AG09309 (cell line): ENCODE measurements around the gene SLC17A1.

Experiments
- DNase-seq: peaks from one replicate; pipeline ENCODE4 v3.0.0-alpha.2; 2010; ENCODE audit warnings: low read depth
- H3K4me3 ChIP-seq: 2 replicates; pipeline ENCODE4 v1.5.1; 2011; ENCODE audit warnings: mild to moderate bottlenecking, low read depth, low read length, moderate library complexity; ENCODE audit not compliant: control insufficient read depth
- TF ChIP-seq, protein P1 (sequence below): IDR thresholded peaks from 2 replicates; pipeline ENCODE4 v1.5.1; 2011; ENCODE audit warnings: mild to moderate bottlenecking, low read depth, low read length, inconsistent platforms; ENCODE audit not compliant: insufficient read depth, control insufficient read depth; ENCODE audit errors: missing control alignments

Gene SLC17A1

DNA sequence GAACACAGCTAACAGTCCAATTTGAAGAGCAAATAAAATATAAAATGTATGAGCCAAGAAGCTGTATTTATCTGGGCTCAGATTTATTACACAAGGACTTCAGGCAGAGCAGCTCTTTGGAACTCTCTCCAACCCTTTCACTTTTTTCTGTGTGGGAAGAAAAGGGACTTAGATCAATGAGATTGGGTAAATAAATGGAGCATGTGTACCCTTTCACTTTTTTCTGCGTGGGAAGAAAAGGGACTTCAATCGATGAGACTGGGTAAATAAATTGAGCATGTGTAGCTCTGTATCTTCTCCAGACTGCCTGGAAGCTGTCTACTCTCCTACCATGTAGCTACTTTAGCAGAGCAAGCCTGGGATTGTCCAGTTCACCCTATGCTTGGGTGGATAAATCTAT, 31.5 kb upstream of the SLC17A1 start:
- DNase-seq, result no peak
- TF ChIP-seq, protein P1, sequence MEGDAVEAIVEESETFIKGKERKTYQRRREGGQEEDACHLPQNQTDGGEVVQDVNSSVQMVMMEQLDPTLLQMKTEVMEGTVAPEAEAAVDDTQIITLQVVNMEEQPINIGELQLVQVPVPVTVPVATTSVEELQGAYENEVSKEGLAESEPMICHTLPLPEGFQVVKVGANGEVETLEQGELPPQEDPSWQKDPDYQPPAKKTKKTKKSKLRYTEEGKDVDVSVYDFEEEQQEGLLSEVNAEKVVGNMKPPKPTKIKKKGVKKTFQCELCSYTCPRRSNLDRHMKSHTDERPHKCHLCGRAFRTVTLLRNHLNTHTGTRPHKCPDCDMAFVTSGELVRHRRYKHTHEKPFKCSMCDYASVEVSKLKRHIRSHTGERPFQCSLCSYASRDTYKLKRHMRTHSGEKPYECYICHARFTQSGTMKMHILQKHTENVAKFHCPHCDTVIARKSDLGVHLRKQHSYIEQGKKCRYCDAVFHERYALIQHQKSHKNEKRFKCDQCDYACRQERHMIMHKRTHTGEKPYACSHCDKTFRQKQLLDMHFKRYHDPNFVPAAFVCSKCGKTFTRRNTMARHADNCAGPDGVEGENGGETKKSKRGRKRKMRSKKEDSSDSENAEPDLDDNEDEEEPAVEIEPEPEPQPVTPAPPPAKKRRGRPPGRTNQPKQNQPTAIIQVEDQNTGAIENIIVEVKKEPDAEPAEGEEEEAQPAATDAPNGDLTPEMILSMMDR, result no peak
- H3K4me3 ChIP-seq, result no peak overlapping the region

DNA sequence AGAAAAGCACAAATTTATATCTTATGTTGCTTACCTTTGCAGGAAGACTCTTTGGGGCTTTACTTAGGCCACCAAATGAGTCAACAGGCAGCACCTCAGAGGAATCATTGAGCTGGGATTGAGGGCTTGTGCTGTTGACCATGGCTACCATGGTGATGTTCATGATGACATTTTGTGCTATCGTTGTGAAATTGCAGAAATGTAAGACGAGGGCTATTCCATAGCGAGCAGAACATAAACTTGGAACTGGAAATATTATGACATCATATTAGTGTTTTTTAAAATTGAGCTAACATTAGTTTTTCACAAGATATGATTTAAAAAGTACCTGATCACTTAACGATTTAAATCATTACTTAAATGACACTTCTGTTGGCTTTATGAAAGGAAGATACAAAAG, 30.3 kb upstream of the SLC17A1 start:
- TF ChIP-seq, protein P1, result no peak
- no peak for DNase-seq
- no peak overlapping the region for H3K4me3 ChIP-seq

DNA sequence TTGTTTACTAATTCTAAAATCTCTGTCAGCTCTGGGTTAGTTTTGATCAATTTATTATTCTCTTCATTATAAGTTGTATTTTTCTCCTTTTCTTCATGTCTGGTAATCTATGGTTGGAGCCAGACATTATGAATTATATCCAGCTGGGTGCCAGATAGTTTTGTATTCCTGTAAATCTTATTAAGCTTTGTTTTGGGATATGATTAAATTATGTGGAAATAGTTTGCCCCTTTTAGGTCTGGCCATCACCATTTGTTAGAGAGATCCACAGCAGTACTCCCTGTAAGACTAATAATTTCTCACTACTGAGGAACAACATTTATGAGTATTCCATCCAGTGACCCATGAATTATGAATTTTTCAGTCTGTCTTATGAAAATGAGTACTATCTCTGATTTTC, 20.9 kb upstream of the SLC17A1 start:
- no peak overlapping the region for H3K4me3 ChIP-seq
- DNase-seq, result no peak
- TF ChIP-seq, protein P1, result no peak

DNA sequence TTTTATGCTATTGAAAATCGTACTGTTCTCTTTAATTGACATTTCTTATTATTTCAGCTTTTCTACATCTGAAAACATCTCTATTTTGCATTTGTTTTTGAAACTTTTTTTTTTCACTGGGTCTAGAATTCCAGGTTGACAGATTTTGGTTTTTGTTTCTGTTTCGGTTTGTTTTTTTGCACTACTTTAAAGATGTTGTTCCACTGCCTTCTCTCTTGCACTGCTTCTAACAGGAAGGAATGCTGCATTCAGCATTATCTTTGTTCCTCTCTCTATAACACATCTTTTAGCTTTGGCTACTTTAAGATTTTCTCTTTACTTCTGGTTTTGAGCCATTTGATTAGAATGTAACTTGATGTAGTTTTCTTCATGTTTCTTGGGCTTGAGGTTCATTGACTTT, 20.1 kb upstream of the SLC17A1 start:
- TF ChIP-seq, protein P1, result no peak
- H3K4me3 ChIP-seq, result no peak overlapping the region
- DNase-seq, result no peak

DNA sequence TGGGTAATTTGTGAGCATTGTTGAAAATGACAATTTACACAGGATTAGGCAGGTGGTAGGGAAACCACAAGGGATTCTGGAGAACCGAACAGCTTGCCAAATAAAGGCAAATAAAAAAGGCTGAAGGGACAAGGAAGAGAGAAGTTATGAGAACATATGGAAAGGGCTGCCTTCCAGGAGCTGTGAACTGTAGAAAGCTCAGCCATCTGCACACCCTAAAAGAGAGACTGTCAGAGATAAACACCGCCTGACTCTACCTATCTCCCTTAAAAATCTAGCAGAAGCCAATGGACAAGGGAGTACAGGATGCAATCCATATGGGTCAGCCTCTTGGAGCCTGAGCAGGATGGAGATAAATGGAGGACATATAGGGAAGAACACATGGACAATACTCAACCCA, 12.7 kb upstream of the SLC17A1 start:
- no peak for DNase-seq
- TF ChIP-seq, protein P1, result no peak

DNA sequence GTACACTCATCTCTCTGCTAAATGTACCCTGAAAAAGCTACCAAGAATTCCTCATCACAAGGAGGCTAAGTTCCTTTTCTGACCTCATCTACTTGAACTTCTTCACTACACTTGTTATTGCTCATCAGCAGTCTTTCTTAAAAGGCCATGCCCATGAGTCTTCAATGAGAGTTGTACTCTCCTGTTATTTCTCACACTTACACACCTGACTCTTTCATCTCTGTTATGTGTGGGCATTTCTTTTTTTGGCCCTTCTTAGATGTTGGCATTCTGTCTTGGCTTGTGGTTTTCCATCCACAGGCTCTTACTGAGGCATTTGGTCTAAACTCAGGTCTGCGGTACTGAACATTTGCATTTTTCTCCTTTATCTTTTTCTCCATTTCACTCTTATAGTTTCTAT, 10.7 kb upstream of the SLC17A1 start:
- TF ChIP-seq, protein P1, result no peak
- no peak for DNase-seq
- no peak overlapping the region for H3K4me3 ChIP-seq

More for the DNA sequence above, 12.7 kb upstream of the SLC17A1 start:
- no peak overlapping the region for H3K4me3 ChIP-seq
